ENCODE data around the gene ROCK2.

The ROCK2 gene

GRCh38 chr2:11312770-11313471, 31.5 kb downstream of the ROCK2 start:
- in situ Hi-C loops (cut with HindIII; ENCODE audit: low sequenced_read_pairs): no loop called here

DNA sequence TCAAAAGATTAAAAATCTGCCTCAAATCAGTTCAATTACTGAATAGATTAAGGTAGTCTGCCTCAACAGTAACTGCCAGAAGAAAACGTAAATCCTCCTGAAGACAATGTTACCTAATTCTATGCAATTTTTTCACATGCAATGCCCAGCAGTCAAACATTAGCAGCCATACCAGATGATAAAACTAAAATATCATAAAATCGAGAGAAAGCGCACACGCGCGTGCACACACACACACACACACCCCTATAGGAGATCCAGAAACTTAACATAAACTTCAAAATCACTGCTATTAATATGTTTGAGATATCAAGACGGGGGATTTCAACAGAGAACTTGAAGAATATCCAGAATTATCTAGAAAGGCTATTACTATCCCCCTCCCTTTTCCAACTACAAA, 32.9 kb downstream of the ROCK2 start:
- in situ Hi-C loops (cut with HindIII; ENCODE audit: low sequenced_read_pairs): no loop called here

GRCh38 chr2:11310212-11310611, 34.2 kb downstream of the ROCK2 start:
- in situ Hi-C loops (cut with HindIII; ENCODE audit: low sequenced_read_pairs): no loop called here

DNA sequence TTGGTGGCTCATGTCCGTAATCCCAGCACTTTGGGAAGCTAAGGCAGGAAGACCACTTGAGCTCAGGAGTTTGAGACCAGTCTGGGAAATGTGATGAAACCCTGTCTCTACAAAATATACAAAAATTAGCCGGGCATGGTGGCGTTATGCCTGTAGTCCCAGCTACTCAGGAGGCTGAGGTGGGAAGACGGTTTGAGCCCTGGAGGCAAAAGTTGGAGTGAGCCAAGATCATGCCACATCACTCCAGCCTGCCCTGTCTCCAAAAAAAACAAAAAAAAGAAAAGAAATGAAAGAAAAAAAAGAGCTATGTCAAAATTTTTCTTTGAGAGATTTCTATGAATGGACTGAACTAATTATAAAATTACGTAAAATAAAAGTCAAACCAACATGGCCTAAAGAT, 34.7 kb downstream of the ROCK2 start:
- in situ Hi-C loops (cut with HindIII; ENCODE audit: low sequenced_read_pairs): no loop called here

DNA sequence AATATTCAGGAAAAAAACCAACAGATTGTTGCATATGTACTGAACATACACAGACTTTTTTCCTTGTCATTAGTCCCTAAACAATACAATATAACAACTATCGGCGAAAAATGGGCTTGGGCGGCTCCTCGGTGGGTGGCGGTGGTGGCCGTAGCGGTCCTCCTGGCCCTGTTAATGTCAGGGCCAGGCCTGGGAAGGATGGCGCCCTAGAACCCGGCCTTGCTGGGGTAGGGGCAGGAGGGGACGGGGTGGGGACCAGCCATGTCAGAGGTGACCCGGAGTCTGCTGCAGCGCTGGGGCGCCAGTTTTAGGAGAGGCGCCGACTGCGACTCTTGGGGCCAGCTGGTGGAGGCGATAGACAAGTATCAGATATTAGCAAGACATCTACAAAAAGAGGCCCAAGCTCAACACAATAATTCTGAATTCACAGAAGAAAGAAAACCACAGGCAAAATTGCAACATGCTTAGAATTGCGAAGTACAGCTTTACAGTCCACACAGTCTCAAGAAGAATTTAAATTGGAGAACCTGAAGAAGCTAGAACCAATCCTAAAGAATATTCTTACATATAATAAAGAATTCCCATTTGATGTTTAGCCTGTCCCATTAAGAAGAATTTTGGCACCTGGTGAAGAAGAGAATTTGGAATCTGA, 36.5 kb downstream of the ROCK2 start:
- in situ Hi-C loops (cut with HindIII; ENCODE audit: low sequenced_read_pairs): no loop called here

DNA sequence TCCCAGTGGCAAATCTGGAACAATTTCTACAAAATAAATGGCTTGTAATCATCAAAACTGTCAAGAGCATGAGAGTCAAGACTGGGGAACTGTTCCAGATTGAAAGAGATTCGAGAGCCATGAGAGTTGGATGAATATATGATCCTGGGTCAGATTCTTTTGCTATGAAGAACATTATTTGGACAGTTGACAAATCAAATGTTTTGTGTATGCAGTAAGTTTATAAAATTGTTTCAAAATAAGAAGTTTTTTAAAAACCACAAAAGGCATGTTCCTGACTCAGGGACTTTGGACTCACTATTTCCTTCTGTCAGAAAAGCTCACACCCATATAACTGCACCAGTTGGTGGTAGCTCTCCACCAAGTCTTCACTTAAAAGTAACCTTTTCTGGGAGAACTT, 38.5 kb downstream of the ROCK2 start:
- in situ Hi-C loops (cut with HindIII; ENCODE audit: low sequenced_read_pairs): no loop called here

GRCh38 chr2:11305338-11305737, 39.1 kb downstream of the ROCK2 start:
- in situ Hi-C loops (cut with HindIII; ENCODE audit: low sequenced_read_pairs): no loop called here

DNA sequence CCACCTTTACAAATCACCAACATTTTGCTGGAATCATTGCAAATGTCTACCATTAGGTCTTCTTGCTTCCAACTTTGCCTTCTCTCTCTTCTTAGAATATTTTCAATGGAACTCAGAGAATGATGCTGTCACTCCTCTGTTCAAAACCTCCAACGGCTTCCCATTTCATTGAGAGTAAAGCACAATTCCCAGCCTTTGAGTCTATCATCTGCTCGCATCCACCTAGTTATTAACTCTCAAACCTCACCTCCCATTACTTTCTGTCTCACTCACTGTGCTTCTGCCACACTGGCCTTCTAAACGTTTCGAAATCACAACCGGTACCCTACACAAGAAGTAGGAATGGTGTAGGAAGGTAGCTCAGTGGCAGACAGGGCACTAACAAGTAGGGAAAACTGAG, 40.0 kb downstream of the ROCK2 start:
- in situ Hi-C loops (cut with HindIII; ENCODE audit: low sequenced_read_pairs): no loop called here

- in situ Hi-C loops (cut with HindIII; ENCODE audit: low sequenced_read_pairs): no loop called here
Measured at GRCh38 chr2:11303290-11304013, 41.0 kb downstream of the ROCK2 start.

- in situ Hi-C loops (cut with HindIII; ENCODE audit: low sequenced_read_pairs): no loop called here
Measured at GRCh38 chr2:11299439-11299838, 45.0 kb downstream of the ROCK2 start.

- in situ Hi-C loops (cut with HindIII; ENCODE audit: low sequenced_read_pairs): no loop called here
Measured at GRCh38 chr2:11298592-11298991, 45.8 kb downstream of the ROCK2 start.

GRCh38 chr2:11296401-11296800, 48.0 kb downstream of the ROCK2 start:
- in situ Hi-C loops (cut with HindIII; ENCODE audit: low sequenced_read_pairs): no loop called here

DNA sequence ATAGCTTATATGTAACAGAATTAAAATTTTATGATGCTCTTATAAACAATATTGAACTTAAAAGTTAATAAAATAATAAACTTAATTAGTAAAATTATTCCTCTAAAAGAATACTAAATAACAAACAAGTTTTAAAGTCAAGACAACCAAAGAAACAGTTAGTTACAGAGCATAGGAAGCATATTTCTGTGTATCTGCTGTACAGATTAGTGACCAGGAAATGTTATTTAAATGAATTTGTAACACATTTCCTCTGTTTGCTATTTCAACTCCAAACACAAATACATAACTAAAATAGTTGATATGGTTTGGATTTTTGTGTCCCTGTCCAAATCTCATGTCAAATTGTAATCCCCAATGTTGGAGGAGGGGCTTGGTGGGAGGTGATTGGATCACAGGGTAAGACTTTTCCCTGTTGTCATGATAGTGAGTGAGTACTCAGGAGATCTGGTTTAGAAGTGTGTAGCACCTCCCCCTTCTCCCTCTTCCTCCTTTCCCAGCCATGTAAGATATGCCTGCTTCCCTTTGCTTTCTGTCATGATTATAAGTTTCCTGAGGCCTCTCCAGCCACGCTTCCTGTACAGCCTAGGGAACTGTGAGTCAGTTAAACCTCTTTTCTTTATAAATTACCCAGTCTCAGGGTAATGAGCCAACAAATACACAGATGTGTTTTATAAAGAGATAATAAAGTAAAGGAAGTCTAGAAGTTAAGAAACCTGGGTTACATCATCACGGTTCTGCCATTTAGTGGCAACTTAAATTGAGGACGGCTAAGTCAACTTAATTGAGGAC, 51.8 kb downstream of the ROCK2 start:
- in situ Hi-C loops (cut with HindIII; ENCODE audit: low sequenced_read_pairs): no loop called here

DNA sequence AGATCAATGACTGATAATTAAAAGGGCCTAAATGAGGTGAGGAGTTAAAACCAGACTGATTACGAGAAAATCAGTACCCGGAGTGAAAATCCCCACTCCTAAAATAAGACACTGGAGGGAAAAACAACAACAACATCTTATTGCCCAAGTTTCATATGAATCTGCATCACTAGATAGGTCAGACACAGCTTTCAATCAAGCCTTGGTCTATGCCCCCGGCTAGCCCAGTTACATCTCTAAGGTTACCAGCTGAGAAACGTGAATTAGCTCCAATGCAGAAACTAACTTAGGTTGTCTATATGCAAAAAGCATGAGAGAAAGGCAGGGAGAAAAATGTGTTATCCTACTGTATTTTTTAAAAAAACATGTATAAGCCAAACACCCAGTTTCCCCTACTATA, 53.7 kb downstream of the ROCK2 start:
- in situ Hi-C loops (cut with HindIII; ENCODE audit: low sequenced_read_pairs): no loop called here

- in situ Hi-C loops (cut with HindIII; ENCODE audit: low sequenced_read_pairs): no loop called here
Measured at GRCh38 chr2:11290211-11290610, 54.2 kb downstream of the ROCK2 start.

DNA sequence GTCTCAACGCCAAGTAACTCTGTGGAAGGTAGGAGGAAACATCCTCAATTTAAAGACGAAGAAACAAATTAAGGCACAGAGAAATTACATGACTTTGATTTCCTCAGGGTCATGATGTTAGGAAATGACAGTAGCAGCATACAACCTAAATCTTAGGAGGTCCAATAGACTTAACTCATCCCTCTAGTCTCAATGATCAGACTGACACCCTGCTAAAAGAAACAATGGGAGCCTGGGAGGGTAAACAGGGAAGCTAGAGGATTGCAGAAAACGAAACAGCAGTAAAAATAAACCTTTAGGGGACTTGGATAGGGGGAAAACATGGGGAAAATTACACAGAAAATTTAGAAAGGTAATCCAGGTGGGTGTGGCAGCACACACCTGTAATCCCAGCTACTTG, 56.0 kb downstream of the ROCK2 start:
- in situ Hi-C loops (cut with HindIII; ENCODE audit: low sequenced_read_pairs): no loop called here

DNA sequence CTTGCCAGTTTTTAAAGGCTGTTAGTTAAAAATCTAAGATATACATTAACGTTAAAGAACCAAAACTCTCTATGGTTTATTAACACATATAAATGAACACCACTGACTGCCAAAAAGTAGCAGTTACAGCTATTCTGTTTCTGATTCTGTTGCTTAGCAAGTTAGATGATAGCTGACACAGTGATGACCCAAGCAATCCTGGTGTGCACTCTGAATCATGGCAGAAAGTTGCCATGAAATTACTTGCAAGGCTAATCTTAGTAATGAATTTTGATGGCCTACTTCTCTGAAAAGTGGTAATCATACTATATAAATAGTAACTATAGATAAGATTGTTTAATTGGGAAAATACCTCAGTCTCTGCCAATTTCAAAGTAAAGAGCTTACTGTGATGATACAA, 57.7 kb downstream of the ROCK2 start:
- in situ Hi-C loops (cut with HindIII; ENCODE audit: low sequenced_read_pairs): no loop called here

DNA sequence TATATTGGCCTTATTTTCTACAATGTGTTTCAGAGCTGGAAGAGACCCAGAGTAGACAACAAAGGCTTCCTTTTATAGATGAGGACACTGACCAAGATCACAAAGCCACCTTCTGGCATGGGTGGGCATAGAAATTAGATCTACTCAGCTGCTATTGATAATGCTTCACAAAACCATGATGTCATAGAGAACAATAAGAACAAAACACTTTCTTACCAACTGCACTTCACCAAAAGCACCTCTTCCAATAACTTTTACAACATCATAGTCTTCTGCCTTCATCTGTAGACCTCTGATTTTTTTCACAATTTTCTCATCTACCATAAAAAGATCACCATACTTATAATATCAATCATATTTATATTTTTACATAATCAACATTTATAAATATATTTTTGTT, 58.1 kb downstream of the ROCK2 start:
- in situ Hi-C loops (cut with HindIII; ENCODE audit: low sequenced_read_pairs): no loop called here

DNA sequence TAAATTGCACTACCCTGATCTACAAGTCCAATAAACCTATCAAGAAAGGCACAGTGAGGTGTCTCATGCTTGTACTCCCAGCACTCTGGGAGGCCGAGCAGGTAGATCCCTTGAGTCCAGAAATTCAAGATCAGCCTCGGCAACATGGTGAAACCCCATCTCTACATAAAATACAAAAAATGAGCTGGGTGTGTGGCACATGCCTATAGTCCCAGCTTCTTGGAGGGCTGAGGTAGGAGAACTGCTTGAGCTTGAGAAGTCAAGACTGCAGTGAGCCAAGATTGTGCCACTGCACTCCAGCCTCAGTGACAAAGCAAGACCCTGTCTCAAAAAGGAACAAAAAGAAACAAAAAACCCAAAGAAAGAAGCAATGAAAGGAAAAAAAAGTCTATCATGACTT, 58.9 kb downstream of the ROCK2 start:
- in situ Hi-C loops (cut with HindIII; ENCODE audit: low sequenced_read_pairs): no loop called here

DNA sequence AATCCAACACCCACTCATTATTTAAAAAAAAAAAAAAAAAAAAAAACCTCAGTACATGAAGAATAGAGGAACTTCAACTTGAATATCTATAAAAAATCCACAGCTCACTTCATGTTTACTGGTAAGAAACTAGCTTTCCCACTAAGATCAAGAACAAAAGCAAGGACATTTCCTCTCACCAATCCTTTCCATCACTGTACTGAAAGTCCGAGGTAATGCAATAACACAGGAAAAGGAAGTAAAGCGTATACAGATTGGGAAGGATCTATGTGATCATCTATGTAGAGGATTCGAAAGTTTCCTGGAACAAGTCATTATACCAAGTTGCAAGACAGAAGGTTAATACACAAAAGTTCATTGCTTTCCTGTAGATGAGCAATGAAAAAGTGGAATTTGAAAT, 63.2 kb downstream of the ROCK2 start:
- in situ Hi-C loops (cut with HindIII; ENCODE audit: low sequenced_read_pairs): no loop called here

GRCh38 chr2:11280713-11281112, 63.7 kb downstream of the ROCK2 start:
- in situ Hi-C loops (cut with HindIII; ENCODE audit: low sequenced_read_pairs): no loop called here
